HG03097 (cell line): Measurements from ENCODE around the gene ROBO1.
"Not testable (repeated sequence)": the region's sequence is repeated elsewhere in the genome, so short reads cannot be mapped to it uniquely, and the experiment has no call there.

Experiments used
- ATAC-seq: cut with Tn5 transposase; IDR thresholded peaks from one replicate; pipeline ENCODE4 v1.9.1; 2021; ENCODE audit not compliant: unreplicated experiment, low FRiP score

Gene ROBO1

GRCh38 chr3:79184251-79184650, 583.5 kb downstream of the ROBO1 start:
- ATAC-seq, result no peak

GRCh38 chr3:79183496-79183895, 584.3 kb downstream of the ROBO1 start:
- no peak for ATAC-seq

- no peak for ATAC-seq
Measured at GRCh38 chr3:79178471-79179180, 589.2 kb downstream of the ROBO1 start.

- ATAC-seq, result no peak
Measured at GRCh38 chr3:79175870-79176269, 591.9 kb downstream of the ROBO1 start.

DNA sequence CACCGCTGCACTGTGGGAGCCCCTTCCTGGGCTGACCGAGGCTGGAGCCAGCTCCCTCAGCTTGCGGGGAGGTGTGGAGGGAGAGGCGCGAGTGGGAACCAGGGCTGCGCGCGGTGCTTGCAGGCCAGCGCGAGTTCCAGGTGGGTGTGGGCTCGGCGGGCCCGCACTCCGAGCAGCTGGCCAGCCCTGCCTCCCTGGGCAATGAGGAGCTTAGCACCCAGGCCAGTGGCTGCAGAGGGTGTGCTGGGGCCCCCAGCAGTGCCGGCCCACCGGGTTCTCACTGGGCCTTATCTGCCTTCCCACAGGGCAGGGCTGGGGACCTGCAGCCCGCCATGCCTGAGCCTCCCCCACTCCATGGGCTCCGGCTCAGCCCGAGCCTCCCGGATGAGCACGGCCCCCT, 594.5 kb downstream of the ROBO1 start:
- not testable (repeated sequence) for ATAC-seq

DNA sequence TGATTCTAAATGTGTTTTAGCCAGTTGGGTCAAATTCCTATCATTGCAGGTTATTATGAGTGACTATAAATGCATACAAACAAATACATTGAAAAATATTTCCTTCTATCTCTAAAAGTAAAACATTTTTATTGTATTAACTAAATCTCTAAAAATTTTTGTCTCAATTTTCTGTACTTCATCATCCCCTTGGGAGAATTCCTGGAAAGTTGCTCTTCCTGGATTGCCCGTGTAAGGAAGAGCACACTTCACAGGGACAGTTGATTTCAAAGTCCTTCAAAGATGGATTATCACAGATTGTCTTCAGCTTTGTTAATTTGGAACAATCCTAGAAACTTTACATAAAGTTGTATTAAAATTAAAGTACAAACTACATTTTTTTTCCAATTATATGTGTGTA, 595.6 kb downstream of the ROBO1 start:
- ATAC-seq, result no peak

- no peak for ATAC-seq
Measured at GRCh38 chr3:79170021-79170420, 597.8 kb downstream of the ROBO1 start.

DNA sequence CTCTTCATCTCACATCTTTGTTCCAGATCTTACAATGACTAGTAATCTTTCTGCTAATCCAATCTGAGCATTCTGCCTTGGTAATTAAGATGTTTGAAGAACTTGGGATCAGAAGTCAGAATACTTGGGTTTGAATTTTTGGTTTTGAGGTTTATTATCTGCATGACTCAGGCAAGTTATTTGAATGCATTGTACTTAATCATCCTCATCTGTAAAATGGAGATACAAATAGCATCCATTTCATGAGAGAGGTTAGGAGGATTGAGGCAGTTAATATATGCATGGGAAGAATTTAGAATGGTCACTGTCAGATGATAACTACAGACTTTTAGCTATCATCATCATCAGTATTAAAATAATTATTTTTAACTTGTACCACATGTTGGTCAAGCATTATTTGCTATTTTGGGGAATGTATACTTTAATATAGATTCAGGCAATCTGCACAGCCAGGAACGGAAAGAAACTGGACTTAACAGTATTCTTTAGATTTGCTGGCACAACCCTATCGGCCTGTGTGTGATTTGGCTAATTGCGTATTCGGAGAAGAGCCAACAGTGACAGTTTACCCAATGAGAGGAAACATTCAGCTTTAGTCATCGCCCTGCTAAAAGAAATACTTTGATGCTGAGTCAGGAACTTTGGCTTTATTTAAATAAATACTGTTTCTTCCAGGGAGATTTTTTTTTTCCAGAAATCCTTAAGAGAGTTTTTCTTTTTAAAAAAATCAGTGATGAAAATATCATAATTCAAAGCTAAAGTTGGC, 600.0 kb downstream of the ROBO1 start:
- ATAC-seq, result no peak

DNA sequence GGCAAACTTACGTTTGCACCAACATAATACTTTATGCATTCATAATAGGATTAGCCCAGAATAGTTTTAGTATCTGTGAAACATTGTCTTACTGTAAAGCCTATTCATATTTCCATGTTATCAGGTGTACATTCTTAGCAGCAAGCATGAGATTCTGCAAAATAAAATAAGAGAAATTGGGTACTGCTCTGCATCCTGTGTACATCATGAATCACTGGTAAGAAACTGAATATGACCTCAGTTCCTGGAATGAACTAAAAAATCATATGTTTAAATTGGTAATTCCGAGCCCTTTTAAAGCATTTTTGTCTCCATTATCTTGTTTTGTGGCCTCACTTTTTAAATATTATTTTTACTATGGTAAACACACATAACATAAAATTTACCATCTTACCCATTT, 605.1 kb downstream of the ROBO1 start:
- no peak for ATAC-seq

GRCh38 chr3:79161941-79162340, 605.9 kb downstream of the ROBO1 start:
- ATAC-seq, result no peak

- no peak for ATAC-seq
Measured at GRCh38 chr3:79160421-79160820, 607.4 kb downstream of the ROBO1 start.

DNA sequence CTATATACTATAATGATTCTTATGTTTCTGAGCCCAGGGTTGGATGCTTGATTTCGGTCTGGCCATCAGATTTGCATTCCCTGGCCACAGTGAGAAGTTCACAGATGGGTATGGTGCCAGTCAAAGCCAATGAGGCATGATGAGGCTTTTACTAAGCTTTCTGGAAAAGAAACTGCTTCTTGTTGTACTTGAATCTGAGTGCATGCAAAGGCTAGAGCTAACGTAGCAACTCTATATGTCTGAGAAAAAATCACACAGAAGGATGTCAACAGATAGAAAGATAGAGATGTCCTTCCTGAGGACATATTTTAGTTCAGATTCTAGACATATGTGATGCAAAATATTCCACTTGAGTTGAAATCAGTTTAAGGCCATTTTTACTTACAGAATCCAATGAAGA, 608.1 kb downstream of the ROBO1 start:
- no peak for ATAC-seq

- no peak for ATAC-seq
Measured at GRCh38 chr3:79157191-79157590, 610.6 kb downstream of the ROBO1 start.

DNA sequence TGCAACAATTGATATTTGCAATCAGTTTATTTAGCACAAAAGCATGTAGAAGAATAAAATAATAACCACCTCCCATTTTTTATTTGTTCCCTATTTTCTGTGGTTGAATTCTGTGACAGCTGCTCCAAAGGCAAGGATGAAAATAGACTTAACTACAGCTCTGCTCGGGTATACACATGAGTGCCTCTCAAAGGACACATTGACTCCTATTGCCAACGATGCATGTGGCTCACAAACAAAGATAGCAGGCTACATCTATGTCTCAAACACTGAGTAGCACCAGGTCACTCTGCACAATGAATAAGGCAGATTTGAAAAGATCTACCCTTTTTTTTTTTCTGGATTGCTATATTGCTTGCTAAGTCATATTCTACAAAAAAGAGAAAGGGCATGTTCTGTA, 612.9 kb downstream of the ROBO1 start:
- ATAC-seq, result no peak

DNA sequence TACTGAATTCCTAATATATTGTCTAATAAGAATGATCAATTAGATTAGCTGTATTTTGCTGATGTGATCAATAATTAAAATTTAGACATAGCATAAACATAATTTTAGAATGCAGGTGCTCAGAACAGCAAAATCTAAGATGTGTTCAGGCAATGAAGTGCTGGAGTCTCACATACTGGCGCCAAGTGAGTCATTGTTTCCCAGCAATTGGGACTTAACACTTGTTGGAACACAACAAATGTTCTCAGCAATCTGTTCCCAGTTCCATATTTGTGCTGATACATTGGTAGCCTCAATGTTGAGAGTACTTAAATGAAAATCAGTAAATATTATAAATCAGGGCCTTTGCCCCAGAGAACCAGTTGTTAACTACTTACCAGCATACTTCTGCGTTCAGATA, 619.0 kb downstream of the ROBO1 start:
- no peak for ATAC-seq

DNA sequence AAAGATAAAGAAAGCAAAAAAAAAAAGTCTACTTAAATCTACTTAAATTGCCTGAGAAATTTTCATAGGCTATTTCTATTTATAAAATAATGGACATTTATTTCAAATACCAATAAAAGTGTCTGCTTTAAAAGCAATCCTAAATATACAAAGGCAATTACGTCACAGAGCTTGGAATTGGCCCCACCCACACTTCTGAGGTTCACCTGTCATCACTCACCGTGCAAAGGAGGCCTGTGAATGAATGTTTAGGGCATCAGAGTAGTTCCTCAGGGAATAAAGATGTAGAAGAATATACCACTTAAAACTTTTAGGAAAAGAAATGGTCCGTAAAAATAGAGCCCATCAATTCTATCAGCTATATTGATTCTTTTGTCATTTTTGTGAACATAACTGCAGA, 621.8 kb downstream of the ROBO1 start:
- no peak for ATAC-seq

GRCh38 chr3:79140708-79141107, 627.1 kb downstream of the ROBO1 start:
- ATAC-seq, result no peak

DNA sequence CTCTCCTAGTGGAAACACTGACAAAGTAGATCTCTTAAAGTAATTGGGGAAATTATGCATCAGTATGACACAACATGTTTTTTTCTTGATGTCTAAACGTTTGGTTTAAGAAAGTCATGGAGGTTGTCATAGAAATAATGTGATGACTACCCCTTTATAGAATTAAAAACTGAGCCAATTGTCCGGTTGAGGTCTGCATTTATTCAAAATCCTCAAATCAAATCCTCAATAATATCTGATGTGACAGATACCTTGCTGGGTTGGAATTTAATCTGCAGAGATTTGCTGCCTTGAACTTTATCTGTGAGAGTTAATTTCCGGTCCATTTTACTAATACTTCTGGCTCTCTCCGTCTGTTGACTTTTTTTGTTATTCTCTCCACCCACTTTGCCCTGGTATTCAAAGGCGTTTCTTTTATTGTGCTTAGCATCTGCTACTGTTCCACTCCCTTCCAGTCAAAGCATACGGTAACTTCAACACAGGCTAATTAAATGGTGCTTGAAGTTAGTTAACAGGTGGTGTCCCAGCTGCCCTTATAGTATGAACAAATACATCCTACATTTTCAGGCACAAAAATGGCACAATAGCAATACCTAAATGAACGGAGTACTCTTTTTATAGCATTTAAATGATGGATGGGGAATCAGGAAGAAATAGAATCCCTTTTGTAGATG, 628.3 kb downstream of the ROBO1 start:
- ATAC-seq, result no peak

GRCh38 chr3:79125313-79125984, 642.3 kb downstream of the ROBO1 start:
- ATAC-seq, result no peak

GRCh38 chr3:79115458-79115857, 652.3 kb downstream of the ROBO1 start:
- no peak for ATAC-seq

GRCh38 chr3:79113876-79114275, 653.9 kb downstream of the ROBO1 start:
- no peak for ATAC-seq
